GM18499 (cell line): ENCODE measurements around the gene GKN1.

Experiments used
- ATAC-seq: cut with Tn5 transposase; IDR thresholded peaks from one replicate; pipeline ENCODE4 v1.9.1; 2021; ENCODE audit warnings: moderate number of reproducible peaks; ENCODE audit not compliant: insufficient read depth, unreplicated experiment

GKN1 gene

DNA sequence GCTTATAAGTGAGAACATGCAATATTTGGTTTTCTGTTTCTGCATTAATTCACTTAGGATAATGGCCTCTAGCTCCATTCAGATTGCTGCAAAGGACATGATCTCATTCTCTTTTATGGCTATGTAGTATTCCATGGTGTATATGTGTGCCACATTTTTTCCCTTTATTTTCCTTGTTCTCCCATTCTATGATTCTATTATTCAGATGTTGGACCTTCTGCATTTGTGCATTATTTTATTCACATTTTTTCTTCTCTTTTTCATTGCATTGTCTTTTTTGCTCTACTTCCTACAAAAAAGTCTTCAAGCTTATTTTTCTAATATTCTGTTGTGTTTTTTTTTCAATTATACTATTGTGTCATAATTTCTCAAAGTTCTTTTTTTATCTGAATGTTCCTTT lies 27.4 kb downstream of the GKN1 start:
- no peak for ATAC-seq

DNA sequence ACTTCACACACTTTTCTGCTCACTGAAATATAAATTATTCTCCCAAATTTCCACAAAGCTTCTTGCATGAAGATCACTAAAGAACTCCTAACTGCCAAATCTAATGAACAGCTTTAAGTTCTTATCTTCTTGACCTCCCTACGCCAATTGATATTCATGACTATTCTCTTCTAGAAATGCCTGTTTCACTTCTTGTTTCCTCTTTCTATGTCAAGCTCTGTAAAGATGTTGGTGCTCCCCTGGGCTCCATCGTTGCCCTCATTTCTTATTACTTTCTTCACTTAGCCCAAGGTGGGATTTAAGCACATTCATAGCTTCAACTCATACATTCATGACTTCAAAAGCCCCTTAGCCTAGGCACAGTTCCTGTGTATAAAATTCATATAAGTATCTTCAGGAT lies 29.3 kb downstream of the GKN1 start:
- ATAC-seq: no peak

DNA sequence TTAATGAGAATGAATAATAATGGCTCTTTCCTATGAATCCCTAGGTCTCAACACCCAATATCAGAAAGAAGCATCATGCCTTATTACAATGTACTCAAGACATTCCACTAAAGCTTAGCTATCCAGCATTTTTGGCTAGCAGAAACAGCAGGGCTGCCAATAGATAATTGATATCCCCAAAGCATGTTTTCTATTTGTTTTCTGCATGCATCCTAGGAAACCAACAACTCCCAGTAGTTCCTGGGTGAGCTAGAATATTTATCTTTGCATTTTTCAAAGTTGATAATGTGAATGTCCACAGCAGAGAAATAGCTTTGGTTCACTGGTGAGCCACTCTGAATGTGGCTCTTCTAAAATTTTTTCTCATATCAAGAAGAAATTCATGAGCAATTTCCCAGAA lies 32.7 kb downstream of the GKN1 start:
- no peak for ATAC-seq

DNA sequence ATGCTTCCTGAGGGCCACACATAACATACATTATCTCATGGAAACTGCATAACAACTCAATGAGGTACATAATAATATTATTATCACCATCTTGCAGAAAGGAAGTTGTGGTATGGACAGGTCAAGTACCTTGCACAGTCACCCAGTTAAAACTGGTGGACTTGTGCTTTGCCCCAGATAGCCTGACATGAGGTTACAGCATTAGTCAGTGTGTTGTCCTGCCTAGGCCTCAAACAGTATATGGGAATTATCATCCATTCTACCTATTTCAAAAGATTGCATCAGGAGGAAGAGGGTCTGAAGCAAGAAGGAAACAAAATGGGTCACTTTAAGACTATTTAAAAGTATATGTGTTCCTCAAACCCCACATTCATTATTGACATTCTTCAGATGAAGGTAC lies 33.2 kb downstream of the GKN1 start:
- ATAC-seq: no peak

DNA sequence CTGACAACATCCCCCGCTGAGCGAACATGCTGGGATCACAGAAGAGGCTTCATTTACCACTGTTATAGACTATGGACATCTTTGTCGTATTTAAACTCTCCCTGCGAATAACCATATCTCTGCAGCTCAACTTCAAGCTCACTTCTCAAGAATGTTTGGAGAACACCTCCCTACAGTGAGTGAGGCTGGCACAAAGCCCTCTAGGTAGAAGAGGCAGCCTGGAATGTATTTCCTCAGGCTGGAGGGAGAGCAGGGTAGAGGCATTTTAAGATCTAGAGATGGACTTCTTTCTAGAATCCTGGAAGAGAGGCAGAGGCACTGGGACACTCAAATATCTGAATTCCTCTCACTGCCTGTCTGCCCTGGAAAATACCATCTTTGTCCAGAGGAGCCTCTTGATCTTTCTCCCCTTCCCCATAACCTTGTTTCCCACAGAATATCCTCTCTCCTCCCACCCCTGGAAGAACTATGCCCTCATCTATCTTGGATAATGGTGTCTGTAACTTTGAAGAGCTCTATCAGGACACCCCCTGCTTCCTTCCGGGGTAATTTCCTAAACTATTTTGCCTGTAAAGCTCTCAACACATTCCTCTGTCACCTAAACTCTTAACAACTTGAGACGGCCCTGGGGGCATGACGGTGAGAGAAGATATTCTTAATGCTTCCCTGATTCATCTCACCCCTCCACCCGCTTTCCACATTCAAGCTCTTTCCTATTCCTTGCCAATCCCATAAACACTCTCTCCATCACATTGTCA lies 36.2 kb downstream of the GKN1 start:
- ATAC-seq: no peak

DNA sequence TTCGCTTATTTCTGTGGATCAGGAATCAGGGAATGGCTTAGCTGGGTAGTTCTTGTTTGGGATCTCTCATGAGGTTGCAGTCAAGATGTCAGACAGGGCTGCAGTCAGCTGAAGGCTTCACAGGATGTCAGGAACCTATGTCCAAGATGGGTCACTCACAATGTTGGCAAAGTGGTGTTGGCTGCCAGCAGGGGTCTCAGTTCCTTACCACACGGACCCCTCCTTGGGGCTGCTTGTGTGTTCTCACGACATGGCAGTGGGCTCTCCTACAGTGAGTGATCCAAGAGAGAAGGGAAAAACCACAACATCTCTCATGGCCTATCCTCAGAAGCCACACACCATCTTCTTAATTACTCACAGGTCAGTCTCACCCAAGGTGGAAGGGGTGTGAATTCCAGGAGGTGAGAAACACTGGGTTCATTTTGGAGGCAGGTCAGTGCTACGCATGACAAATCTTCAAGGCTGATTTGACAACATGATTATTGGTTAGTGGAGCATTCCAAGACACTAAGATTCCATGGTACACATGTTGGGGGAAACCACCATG lies 37.2 kb downstream of the GKN1 start:
- no peak for ATAC-seq

DNA sequence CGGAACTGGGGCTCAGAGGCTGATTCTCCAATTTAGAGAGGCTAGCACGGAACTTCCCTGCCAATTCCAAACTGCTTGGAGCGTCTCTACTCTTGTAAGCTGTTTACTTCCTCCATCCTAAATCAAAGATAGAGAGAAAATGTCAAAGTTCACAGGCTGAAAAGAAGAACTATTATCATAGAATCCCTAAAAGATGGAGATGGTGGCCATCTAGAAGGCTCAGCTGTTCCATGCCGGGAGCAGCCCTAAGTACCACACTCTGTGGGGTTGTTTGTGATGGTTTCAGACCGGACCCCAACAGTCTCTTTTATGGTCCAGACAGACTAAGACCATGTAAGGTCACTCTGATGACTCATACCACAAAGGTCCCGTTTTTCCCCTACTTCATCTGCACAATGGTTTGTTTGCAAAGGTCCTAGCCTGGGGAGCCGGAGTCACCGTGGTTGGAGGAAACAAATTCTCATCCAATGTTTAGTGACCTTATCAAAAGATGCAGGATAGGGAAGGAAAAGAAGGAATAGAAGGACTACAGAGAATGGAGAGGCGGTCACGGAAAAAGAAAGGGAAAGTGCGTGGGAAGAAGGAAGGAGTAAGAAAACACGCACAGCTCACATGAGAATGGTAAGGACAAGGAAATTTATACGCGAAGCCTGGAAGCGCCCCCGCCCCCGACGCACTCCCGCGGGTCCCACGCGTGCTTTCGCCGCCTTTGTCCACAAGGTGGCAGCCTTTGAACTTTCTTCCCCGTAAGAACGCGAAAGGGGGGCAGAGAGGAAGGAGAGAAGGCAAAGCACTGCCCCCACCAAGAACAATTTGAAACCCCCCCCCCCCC lies 38.1 kb downstream of the GKN1 start:
- ATAC-seq: no peak

DNA sequence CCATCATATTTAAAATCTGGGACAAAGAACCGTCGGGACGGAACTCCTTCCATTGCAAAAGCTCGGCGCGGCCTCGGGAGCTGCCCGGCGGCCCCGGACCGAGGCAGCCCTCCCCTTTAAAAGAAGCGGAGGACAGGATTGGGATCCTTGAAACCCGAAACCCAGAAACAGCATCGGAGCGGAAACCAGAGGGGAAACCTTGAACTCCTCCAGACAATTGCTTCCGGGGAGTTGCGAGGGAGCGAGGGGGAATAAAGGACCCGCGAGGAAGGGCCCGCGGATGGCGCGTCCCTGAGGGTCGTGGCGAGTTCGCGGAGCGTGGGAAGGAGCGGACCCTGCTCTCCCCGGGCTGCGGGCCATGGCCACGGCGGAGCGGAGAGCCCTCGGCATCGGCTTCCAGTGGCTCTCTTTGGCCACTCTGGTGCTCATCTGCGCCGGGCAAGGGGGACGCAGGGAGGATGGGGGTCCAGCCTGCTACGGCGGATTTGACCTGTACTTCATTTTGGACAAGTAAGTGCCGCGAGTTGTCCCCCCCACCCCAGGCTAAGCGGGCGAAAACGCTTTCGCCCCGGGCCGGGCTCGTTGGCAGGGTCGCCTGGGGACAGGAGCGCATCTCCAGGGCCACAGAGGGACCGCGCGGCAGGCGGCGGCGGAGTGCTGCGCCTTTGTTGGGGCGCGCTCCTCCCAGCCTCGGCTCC lies 38.9 kb downstream of the GKN1 start, which contains the start of gene ANTXR1:
ANTXR1 (plus strand) TSS at position 38 of the 698 bp plus-strand sequence; CDS start at position 359, 321 bp downstream.
- ATAC-seq: no peak

DNA sequence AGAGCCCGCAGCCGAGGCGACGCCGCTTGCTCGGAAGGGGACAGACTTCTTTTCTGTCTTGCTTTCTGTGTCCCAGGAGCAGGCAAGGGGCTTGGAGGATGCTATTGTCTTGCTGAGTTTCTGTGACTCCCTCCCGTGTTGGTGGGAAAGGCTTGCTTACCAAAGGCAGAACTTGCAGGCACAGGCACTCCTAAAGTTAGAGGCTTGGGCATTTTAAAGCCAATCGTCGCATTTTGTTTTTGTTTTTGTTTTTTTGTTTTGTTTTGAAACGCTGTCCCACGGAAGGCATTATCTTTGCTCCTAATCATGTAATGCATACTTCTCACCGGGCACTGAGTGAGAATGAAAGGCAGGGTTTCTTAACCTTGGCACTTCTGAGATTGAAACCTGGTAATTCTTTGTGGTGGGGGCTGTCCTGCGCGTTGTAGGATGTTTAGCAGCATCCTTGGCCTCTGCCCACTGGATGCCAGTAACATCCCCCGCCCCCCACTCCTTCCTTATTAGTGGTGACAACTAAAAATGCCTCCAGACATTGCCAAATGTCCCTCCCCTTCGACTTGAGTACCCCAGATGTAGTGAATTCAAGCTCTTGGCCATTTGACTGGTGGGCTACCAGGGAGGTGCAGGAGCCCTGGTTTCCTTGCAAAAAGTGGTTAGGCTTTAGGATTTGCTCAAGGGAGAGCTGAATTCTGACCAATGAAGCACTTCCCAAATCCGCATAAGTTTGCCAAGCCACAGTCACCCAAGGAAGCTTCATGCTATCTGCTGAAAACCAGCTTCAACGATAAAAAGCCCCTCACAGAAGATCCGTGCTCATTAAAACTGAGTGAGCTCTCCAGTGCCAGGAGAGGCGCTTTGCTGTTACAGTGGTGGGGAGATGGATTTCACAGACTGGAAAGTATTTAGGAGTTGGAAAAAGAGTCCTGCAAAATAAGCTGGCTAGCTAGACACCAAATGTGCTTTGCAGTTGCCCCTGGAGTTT lies 39.7 kb downstream of the GKN1 start:
- ATAC-seq: no peak

DNA sequence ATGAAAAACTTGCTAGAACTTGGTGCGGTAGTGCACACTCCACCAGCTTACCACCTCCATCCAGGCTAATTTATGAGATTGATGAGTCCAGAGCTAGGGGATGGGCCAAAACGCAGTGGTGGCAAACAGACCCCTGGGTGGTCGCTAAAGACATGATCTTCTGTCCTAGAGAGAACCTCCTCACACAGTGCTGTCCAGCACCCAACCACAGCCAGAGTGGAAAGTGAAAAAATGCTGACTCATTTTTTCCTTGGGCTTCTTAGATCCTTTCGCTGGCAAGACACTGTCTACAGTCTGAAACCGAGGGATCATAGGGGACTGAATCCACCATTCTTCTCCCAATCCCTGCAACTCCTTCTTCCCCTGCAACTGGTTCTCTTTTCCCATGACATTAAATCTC lies 42.6 kb downstream of the GKN1 start:
- ATAC-seq: no peak

DNA sequence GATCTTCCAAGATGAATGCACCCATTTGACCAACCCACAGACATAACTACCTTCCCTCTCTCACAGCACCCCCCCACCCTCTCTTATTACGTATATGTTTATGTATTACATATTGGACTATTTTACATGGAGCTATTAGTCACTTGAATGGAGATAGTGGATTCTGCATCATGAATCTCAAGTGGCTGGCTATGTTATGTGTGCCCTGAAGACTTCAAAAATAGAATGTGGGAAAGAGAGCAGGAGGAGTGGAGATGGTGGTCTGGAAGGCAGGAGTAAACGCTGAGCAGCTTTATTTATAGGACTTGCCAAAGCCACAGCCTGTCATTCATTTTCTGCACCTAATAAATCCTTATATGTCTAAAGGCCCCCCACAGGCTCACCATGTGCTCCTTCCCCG lies 43.4 kb downstream of the GKN1 start:
- ATAC-seq: no peak

DNA sequence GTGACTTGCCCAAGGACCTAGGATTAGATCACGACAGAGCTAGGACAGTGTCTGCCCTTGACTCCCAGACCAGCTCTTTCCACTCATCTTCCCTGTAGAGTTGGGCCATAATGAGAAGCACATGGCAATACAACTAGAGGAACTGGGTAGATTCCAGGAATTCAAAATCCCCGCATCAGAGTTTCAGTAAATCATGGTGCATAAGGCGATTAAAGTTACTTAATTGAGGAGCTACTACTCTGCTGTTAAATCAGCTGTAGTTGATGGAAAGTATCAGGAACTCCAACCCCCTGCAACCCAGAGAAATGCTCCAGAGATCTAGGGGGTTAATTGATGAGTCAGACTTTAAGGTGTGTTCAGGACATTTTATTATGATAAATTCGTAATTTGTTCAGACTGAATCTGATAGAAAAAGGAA lies 44.3 kb downstream of the GKN1 start:
- no peak for ATAC-seq

DNA sequence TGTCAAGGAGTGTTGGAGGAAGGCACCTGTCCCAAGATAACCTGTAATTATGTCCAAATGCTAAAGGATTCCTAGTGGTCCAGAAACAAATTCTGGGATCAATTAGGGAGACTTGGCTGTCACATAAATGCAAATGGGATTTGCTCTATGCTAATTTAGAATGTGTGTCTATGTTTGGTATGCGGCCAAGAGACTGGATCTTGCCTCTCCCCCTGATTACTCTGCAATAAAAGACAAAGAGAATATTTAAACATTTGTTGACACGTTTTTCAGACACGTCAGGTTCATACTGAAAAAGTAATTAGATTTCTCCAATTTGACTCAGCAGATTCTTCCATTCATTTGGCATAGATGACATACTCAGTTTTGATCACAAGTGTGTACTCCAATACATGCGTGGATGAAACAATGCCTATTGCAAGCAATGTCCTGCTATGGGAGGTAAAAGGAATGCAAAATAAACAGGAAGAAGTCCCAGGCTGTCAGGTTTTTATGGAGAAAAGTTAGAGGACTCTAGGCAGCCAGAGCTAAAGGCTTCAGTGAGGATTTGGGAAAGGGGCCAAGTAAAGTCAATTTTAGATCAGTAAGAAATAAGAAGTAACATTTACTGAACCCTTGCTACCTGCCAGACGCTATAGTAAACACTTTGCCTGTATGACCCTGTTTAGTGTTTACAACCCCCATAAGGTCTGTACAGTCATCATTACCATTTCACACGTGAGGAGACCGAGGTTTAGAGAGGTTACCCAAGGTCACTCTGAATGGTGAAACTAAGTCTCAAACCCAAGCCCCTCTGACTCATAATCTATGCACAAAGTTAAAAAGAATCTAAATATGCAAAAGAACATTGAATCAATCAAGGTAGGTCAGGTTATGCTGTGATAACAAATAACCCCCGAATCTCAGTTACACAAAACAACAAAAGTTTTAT lies 46.3 kb downstream of the GKN1 start:
- ATAC-seq: no peak

DNA sequence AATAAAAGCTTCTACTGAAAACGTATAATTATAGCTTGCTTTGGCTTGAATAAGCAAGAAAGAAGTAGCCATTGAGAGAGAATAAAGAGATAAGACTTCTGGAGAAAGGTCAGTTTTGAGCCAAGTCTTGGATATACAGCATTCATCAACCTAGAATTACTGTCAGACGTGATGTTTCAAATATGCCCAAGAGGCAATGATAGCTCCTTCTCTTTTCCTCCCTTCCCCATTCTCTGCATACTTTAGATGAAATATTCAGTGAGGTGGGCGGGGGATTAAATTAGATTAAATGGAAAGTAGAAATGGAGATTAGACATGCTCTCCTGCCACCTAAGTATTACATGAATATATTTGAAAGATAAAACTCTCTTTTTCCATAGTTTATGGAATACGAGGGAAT lies 47.3 kb downstream of the GKN1 start:
- ATAC-seq: no peak

DNA sequence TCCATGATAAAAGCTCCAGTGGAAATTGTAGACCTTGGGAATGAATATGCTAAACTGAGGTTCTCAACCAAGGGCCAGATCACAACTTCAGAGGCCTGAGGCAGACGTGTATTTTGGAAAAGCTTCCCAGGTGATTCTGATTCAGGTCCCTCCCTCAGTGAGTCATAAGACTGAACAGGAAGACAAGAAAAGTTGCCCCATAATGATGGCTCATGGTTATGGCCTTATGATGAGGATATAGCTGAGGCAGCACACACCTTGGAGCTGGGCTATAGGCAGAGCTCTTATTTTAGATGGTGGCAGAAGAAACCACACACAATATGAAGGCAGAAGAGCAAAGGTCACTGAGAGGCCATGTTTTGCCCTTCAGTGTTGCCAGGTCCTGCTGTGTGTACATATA lies 48.1 kb downstream of the GKN1 start:
- ATAC-seq: no peak

DNA sequence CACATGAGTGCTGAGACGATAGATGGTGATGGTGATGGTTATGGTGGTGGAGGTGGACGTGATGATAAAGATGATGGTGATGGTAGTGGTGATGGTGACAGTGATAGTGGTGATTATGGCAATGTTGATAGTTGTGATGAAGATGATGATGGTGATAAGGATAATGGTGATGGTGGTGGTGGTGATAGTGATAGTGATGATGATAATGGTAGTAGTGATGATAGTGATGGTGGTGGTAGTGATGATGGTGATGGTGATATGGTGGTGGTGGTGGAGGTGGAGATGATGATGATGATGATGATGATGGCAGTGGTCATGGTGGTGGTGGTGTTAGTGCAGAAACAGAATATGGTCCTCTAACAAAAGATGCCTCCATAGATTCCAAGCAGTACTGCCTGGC lies 48.8 kb downstream of the GKN1 start:
- ATAC-seq: no peak

DNA sequence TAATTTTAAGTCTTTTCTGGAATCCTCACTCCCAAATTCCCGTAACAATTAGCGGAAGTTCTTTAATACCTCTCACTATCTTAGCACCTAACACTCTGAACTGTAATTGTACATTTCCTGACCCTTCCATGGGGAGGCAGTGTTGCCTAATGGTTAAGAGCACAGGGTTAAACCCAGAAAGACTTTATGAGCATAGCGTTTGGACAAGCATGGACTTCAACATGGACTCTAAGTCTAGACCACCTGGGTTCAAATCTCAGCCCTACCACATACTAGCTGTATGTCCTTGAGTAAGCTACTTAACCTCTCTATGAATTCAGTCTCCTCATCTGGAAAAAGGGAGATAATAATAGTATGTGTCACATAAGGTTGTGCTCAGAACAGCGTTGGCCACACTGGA lies 51.6 kb downstream of the GKN1 start:
- no peak for ATAC-seq

DNA sequence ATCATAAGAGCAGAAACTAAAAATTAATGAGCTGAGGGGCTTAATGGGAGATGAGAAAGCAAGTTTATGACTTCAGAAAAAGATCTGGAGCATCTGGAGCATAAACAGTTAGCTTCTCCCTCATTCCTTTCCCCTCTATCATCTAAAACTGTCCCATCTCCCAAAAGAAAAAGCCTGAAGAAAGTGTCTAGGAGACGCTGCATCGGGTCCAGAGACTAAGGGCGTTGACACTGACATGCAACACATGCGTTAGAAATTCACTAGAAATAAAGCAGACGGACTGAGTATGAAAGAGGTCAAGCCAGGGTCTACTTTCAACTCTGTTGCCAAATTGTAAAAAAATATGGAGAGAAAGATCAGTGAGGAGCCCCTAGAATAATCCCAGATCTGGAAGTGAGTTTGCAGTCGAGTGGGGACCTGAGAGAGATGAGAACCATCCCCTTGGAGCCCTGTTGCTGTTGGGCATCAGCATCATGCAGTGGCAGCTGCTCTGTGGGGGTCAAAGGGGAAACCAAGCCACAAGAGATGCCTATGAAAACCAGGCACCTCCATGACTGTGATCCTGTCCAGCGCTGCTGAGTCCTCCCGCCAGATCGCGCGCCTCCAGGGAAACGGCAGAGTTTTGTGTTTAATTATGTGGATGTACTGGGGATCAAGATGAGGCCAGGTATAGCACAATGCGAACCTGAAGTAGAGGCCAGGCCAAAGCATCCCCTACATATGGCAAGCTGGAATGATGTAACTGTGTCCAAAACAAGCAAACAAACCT lies 52.4 kb downstream of the GKN1 start:
- ATAC-seq: no peak
